GM18498 (cell line): Measurements from ENCODE around the gene NPIPB8.
A peak's percentile ranks its signal among the peaks of the same experiment; 100 is the strongest.
"Not testable (repeated sequence)": the region's sequence is repeated elsewhere in the genome, so short reads cannot be mapped to it uniquely, and the experiment has no call there.

Source experiments
- ATAC-seq: cut with Tn5 transposase; IDR thresholded peaks from one replicate; pipeline ENCODE4 v1.9.1; 2021; ENCODE audit warnings: mild to moderate bottlenecking, moderate library complexity; ENCODE audit not compliant: unreplicated experiment

NPIPB8 gene

GRCh38 chr16:28623172-28623711 lies 14.6 kb upstream of the NPIPB8 start:
- ATAC-seq = no peak

GRCh38 chr16:28630905-28631304 lies 7.0 kb upstream of the NPIPB8 start:
- ATAC-seq = not testable (repeated sequence)

- not testable (repeated sequence) for ATAC-seq
These were observed 1.6 kb upstream of the NPIPB8 start for GRCh38 chr16:28636093-28636823.

- ATAC-seq = not testable (repeated sequence)
These were observed 494 bp downstream of the NPIPB8 start for GRCh38 chr16:28638359-28638758.

- not testable (repeated sequence) for ATAC-seq
These were observed 2.1 kb downstream of the NPIPB8 start for GRCh38 chr16:28639959-28640358.

GRCh38 chr16:28666264-28666663 lies 28.4 kb downstream of the NPIPB8 start:
- not testable (repeated sequence) for ATAC-seq

GRCh38 chr16:28667480-28667879 lies 29.6 kb downstream of the NPIPB8 start:
- ATAC-seq = not testable (repeated sequence)

GRCh38 chr16:28668199-28668598 lies 30.3 kb downstream of the NPIPB8 start:
- ATAC-seq = not testable (repeated sequence)

GRCh38 chr16:28688327-28688952 lies 50.6 kb downstream of the NPIPB8 start:
- ATAC-seq = peak; percentile 72

GRCh38 chr16:28689425-28689824 lies 51.6 kb downstream of the NPIPB8 start:
- ATAC-seq = not testable (repeated sequence)

- ATAC-seq = not testable (repeated sequence)
These were observed 53.9 kb downstream of the NPIPB8 start for GRCh38 chr16:28691722-28692121.

GRCh38 chr16:28693257-28693950 lies 55.5 kb downstream of the NPIPB8 start:
- ATAC-seq = not testable (repeated sequence)

GRCh38 chr16:28699792-28700191 lies 61.9 kb downstream of the NPIPB8 start:
- ATAC-seq = not testable (repeated sequence)

GRCh38 chr16:28700349-28700748 lies 62.5 kb downstream of the NPIPB8 start:
- ATAC-seq = not testable (repeated sequence)

- not testable (repeated sequence) for ATAC-seq
These were observed 63.5 kb downstream of the NPIPB8 start for GRCh38 chr16:28701384-28701783.

GRCh38 chr16:28704246-28704645 lies 66.4 kb downstream of the NPIPB8 start:
- not testable (repeated sequence) for ATAC-seq
